NCI-H128 (cell line): Measurements from ENCODE around the gene ZDHHC14.
"Not testable (repeated sequence)": the region's sequence is repeated elsewhere in the genome, so short reads cannot be mapped to it uniquely, and the experiment has no call there.

Experiments
- DNase-seq: peaks from one replicate; lab custom pipeline; 2025; ENCODE audit not compliant: unreplicated experiment; lab: John Stamatoyannopoulos, UW

Gene ZDHHC14

GRCh38 chr6:157380458-157380778 lies 572 bp upstream of the ZDHHC14 start:
- DNase-seq = no peak

- DNase-seq = no peak
Observed at GRCh38 chr6:157381631-157382621, 936 bp downstream of the ZDHHC14 start.

DNA sequence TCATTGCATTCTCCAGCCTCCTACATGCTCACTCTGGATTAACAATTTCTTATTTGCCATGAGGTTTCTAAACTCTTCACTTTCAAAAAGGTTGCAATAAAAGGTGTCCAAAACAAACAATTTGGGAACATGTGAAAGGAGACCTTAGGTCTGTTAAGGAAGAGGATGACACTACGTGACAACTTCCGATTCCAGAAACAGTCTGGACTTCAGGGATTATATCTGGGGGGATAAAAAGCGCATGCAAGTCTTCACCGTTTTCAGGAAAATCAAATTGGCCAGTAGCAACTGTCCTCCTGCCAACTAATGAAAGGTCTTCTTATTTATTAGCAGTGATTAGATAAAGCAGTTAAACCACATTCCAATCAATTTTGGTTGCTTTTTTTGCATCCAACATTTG lies 1.8 kb downstream of the ZDHHC14 start:
- DNase-seq = no peak

- DNase-seq = no peak
Observed at GRCh38 chr6:157383471-157383870, 2.5 kb downstream of the ZDHHC14 start.

DNA sequence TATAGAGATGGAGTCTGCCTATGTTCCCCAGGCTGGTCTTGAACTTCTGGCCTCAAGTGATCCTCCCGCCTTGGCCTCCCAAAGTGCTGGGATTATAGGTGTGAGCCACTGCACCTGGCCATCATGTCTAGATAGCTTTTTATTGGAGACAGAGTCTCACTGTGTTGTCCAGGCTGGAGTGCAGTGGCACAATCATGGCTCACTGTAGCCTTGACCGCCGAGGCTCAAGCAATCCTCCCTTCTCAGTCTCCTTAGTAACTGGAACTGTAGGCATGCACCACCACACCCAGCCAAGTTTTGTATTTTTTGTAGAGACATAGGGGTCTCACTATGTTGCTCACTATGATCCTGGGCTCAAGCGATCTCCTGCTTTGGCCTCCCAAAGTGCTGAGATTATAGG lies 4.0 kb downstream of the ZDHHC14 start:
- not testable (repeated sequence) for DNase-seq

DNA sequence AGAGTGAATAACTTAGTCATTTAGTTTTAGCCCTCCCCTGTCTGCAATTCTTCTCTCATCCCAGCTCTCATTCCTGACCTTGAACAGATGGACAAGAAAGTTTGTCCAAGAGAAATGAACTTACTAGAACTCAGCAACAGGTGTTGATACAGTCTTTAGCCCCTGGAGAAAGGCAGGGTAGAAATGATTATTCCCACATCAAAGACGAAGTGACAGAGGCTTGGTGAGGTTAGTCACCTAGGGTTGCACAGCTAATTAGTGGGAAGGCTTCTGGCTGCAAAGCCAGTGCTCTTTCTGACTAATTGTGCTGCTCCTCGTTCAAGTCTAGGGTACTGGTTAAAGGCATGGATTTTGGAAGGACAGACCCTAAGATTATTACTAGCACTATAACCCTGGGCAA lies 4.5 kb downstream of the ZDHHC14 start:
- no peak for DNase-seq

DNA sequence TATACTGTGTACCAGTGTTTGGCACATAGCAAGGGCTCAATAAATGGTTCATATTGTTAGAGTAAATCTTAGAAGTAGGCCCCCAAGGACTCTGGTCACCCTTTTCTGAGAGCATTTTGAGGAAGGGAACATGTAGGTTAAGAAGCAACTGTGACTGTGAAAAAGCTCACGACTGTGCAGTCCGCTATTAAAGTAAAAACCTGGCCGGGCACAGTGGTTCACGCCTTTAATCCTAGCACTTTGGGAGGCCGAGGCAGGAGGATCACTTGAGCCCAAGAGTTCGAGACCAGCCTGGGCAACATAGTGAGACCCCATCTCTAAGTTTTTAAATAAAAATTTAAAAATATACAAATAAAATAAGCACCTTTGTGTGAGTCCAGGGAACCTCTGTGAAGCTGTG lies 5.0 kb downstream of the ZDHHC14 start:
- DNase-seq = no peak

GRCh38 chr6:157386454-157386853 lies 5.5 kb downstream of the ZDHHC14 start:
- DNase-seq = no peak

- no peak for DNase-seq
Observed at GRCh38 chr6:157388924-157389323, 7.9 kb downstream of the ZDHHC14 start.

- DNase-seq = no peak
Observed at GRCh38 chr6:157390273-157391060, 9.5 kb downstream of the ZDHHC14 start.

GRCh38 chr6:157392927-157393668 lies 12.1 kb downstream of the ZDHHC14 start:
- no peak for DNase-seq

DNA sequence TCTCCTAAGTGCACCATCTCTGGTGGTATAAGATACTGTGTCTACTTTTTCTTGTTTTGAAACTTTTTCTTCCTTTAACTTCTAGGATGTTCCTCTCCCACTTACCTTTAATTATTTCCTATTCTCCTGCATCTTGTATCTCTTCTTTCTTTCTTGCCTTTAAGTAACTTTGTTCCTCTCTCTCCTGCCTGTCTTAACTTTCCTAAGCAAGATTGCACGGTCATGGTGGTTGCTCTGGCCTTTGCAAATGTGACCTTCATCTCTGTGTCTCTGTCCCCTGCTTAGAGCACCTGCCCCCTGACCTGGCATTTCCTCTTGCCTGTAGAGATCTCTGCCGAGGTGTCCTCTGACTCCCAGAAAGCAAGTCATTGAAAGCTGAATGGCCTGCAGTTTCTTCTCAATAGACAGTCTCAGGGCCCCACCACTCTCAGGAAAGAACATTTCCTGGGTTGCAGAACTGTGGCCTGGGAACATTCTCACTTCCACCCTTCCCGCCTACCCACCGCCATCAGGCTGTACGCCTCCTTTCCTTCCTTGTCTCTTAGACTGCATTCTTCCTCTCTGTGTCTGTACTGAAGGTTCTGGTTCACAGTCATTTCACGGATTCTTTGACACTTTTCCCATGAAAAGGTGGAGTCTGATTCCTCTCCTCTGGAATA lies 12.8 kb downstream of the ZDHHC14 start:
- no peak for DNase-seq

DNA sequence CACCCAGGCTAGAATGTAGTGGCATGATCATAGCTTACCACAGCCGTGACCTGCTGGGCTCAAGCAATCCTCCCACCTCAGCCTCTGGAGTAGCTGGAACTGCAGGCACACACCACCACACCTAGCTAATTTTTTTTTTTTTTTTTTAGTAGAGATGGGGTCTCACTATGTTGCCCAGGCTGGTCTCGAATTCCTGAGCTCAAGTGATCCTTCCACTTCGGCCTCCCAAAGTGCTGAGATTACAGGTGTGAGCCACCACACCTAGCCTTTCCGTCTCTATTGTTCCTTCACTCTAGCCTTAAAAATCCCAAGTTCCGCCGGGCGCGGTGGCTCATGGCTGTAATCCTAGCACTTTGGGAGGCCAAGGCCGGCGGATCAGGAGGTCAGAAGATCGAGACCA lies 14.2 kb downstream of the ZDHHC14 start:
- DNase-seq = not testable (repeated sequence)

- DNase-seq = no peak
Observed at GRCh38 chr6:157396026-157396425, 15.0 kb downstream of the ZDHHC14 start.

GRCh38 chr6:157397660-157398059 lies 16.7 kb downstream of the ZDHHC14 start:
- DNase-seq = no peak

- DNase-seq = no peak
Observed at GRCh38 chr6:157398151-157398550, 17.2 kb downstream of the ZDHHC14 start.

DNA sequence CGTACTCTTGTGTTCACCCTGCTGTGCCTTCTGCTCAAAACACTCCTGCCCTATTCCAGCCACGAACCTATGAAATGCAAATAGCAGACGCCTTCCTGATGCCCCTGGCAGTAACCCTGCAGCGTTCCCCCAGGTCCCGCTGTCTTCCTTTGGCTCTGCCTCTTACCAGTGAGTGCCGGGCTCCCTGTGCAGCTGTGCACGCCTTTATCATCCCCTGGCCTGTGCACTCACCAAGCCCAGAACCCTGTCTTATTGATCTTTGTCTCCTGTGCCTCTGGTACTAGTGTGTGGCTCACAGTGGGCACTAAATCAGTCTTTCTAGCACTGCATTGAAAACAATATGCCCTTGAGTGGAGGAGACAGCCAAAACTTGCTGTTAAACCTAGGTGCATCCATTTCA lies 19.7 kb downstream of the ZDHHC14 start:
- no peak for DNase-seq

DNA sequence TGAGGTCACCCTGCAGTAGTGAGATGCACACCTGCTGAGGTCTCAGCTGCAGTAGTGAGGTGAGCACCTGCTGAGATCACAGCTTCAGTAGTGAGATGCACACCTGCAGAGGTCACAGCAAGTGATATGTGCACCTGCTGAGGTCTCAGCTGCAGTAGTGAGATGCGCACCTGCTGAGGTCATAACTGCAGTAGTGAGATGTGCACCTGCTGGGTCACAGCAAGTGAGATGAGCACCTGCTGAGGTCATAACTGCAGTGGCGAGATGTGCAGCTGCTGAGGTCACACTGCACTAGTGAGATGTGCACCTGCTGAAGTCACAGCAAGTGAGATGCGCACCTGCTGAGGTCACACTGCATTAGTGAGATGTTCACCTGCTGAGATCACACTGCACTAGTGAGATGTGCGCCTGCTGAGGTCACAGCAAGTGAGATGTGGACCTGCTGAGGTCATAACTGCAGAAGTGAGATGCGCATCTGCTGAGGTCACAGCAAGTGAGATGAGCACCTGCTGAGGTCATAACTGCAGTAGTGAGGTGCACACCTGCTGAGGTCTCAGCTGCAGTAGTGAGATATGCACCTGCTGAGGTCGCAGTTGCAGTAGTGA lies 20.8 kb downstream of the ZDHHC14 start:
- no peak for DNase-seq

GRCh38 chr6:157402996-157403685 lies 22.2 kb downstream of the ZDHHC14 start:
- DNase-seq = no peak

DNA sequence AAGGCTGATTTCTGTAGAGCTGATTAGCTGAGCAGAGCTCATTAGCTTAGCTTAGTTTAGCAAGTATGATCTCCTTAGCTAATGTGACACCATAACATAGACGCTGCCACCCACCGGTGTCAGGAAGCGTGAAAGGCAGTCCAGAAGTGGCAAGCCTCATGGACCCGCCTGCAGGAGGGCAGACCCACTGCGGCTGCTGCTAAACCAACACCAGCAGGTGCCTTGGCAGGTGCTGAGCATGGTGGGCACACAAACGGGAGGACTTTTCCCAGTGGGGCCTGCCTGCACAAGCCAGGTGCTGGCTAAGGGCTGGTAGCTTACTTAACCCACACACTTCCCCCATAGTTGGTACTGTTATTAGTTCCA lies 22.7 kb downstream of the ZDHHC14 start:
- no peak for DNase-seq
